ENCODE measurements around the gene HS3ST6.

DNA sequence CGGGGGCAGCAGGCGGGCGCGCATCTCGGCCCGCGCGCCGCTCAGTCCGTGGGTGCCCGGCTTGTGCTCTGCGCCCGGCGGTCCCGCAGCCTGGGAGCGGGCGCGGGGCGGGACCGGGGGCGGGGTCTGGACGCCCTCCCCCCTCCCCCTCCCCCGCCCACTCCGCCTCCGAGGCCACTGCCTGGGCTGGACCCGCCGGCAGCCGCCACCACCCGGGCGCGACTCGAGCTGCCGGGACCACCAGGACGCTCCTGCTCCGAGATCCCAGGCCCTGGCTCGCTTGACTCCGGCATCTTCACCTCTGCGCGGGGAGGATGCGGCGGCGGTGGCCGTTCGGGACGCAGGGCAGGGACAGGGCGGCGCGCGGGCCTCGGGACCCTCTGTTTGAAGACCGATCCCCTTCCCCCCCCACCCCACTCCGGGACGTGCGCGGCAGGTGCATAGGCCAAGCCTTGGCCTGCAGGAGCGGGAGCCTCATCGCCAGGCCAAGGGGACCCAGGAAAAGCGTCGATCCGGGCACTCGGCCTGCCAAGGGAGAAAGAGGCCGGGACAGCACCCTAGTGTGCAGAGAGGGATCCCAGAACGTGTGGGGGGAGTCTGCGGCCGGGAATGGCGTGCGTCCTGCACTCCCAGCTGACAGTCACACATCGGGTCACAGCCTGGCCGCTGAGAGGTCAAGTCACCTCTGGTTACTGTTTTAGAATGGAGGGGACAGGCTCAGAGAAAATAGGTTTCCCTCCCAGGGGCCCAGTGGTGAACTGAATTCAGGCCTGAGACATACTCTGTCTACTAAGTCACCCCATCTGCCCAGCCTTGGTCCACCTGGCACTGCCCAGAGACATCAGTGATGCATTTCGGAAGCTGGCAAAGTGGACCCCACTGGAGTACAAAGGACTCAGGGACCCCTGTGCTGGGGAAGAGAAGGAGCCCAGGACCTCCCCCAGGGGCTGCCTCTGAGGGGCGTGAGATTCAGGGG is at the start of gene HS3ST6:
- TF ChIP-seq POLR2AphosphoS5 (IDR thresholded peaks at IDR 0.05) (no peak), CTCF (IDR thresholded peaks at IDR 0.05) (no peak), POLR2A (IDR thresholded peaks at IDR 0.05) (no peak), EP300 (IDR thresholded peaks at IDR 0.05; ENCODE audit: low read depth) (no peak)

Data from transverse colon (tissue), 4 donors.